AG04449 (cell line): ENCODE results near the gene CALR.

ENCODE experiments used
- CTCF ChIA-PET: fragments of 350-600 bp; formaldehyde crosslinking; extraction: SDS; loops from one replicate; lab custom pipeline; 2021; ENCODE audit warnings: antibody characterized with exemption; lab: Yijun Ruan, JAX
- POLR2A ChIA-PET: fragments of 400-600, 350-600 bp; formaldehyde crosslinking; extraction: SDS; loops from one replicate; lab custom pipeline; 2020; ENCODE audit warnings: antibody characterized with exemption, inconsistent platforms; lab: Yijun Ruan, JAX
- DNase-seq: peaks from one replicate; pipeline ENCODE4 v3.0.0-alpha.2; 2010; ENCODE audit warnings: low read depth, low spot score
- H3K4me3 ChIP-seq: 2 replicates; pipeline ENCODE4 v1.5.1; 2011; ENCODE audit warnings: low read depth, mild to moderate bottlenecking, control low read depth, low read length
- TF ChIP-seq, protein P1 (sequence below): IDR thresholded peaks from one replicate; pipeline ENCODE4 v1.5.1; 2011; ENCODE audit warnings: mild to moderate bottlenecking, moderate library complexity, low read length, control low read depth, inconsistent platforms; ENCODE audit not compliant: insufficient read depth; ENCODE audit errors: missing control alignments

CALR gene

DNA sequence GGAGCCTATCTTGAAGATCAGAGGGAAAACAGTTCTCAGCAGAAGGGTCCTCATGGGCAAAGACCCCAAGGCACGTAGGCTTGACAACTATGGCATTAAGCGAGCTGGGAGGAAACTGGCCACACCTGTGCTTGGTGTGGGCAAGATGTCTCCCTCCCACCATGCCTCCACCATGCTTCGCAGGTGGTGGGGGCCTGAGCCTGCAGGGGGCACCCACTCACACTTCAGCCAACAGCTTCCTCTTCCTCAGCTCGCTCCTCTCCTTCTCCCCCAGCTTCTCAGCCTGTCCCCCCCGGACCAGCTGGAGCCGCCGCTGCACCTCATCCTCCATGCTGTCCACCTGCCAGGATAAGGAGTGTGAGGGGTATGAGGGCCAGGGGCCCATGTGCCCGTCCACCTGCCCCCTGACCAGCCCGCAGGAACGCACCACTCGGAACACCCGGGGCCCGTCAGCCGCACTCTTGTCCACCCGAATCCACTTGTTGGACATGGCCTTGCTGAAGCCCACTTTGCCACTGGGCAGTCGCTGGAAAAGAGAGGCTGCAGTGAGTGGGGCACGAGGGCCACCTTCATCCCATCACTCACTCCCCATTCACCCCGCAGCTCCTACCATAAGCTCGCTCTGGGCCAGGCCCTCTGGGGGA lies 8.3 kb upstream of the CALR start:
- TF ChIP-seq, protein P1, sequence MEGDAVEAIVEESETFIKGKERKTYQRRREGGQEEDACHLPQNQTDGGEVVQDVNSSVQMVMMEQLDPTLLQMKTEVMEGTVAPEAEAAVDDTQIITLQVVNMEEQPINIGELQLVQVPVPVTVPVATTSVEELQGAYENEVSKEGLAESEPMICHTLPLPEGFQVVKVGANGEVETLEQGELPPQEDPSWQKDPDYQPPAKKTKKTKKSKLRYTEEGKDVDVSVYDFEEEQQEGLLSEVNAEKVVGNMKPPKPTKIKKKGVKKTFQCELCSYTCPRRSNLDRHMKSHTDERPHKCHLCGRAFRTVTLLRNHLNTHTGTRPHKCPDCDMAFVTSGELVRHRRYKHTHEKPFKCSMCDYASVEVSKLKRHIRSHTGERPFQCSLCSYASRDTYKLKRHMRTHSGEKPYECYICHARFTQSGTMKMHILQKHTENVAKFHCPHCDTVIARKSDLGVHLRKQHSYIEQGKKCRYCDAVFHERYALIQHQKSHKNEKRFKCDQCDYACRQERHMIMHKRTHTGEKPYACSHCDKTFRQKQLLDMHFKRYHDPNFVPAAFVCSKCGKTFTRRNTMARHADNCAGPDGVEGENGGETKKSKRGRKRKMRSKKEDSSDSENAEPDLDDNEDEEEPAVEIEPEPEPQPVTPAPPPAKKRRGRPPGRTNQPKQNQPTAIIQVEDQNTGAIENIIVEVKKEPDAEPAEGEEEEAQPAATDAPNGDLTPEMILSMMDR: no peak
- H3K4me3 ChIP-seq: no peak overlapping the region
- DNase-seq: no peak
- ChIA-PET POLR2A (no interaction called here), CTCF (interaction anchor here (1.2 to 4.1 kb wide), 2 partner anchors 35 to 164 kb away, joined by 3 to 20 read pairs; no protein-coding TSS in a partner anchor)

- H3K4me3 ChIP-seq: peak overlapping the region; percentile 96
- DNase-seq: no peak
- TF ChIP-seq, protein P1: no peak
- POLR2A ChIA-PET: interaction anchor here (0.8 to 1.3 kb wide), 6 partner anchors 12 to 220 kb away, joined by 3 to 7 read pairs (median 4); partner anchors contain the start of gene SYCE2
- CTCF ChIA-PET: interaction anchor here (1.0 to 4.1 kb wide), 5 partner anchors 10 to 161 kb away, joined by 3 to 20 read pairs (median 6); no protein-coding TSS in a partner anchor
These were observed 5.8 kb upstream of the CALR start for GRCh38 chr19:12932392-12933286.

GRCh38 chr19:12933287-12934072 lies 4.9 kb upstream of the CALR start, which contains the start of gene FARSA:
FARSA (minus strand) TSS chr19:12933711; CDS start chr19:12933696, 15 bp downstream.
- H3K4me3 ChIP-seq: peak within 1 kb of the TSS; percentile 96
- TF ChIP-seq, protein P1: no peak
- POLR2A ChIA-PET: interaction anchor here (0.6 to 1.3 kb wide), 7 partner anchors 12 to 219 kb away, joined by 3 to 7 read pairs (median 4); partner anchors contain the start of gene SYCE2
- no peak for DNase-seq
- CTCF ChIA-PET: interaction anchor here (1.0 to 4.1 kb wide), 3 partner anchors 12 to 156 kb away, joined by 4 to 20 read pairs (median 6); no protein-coding TSS in a partner anchor

DNA sequence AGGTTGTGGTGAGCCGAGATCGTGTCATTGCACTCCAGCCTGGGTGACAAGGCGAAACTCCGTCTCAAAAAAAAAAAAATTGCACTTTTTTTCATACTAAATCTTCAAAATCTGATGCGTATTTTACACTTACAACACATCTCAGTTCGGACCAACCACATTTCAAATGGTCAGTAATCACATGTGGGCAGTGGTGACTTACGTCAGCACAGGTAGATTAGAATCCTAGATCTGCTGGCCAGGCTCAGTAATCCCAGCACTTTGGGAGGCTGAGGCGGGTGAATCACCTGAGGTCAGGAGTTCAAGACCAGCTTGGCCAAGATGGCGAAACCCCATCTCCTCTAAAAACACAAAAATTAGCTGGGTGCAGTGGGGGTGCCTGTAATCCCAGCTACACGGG lies 3.3 kb upstream of the CALR start:
- ChIA-PET POLR2A (no interaction called here), CTCF (interaction anchor here (1.2 kb wide), 1 partner anchor 30 kb away, joined by 3 read pairs; no protein-coding TSS in a partner anchor)
- TF ChIP-seq, protein P1: no peak
- H3K4me3 ChIP-seq: no peak overlapping the region
- DNase-seq: no peak

DNA sequence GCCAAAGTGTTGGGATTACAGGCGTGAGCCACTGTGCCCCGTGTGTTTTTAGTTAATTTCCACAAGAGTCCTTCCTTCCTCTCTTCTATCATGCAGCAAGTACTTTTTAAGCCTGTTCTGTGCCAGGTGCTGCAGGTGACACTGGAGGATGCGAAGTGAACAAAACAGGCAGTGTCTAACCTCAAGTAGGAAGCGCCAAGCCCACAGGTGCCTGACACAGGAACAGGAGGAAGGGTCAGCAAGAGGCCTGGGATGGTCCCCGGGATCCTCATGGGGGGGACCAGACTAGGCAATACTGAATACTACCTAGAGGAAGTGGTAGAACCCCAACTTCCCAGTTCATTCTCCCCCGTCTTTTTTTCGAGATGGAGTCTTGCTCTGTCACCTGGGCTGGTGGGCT lies 1.8 kb upstream of the CALR start:
- TF ChIP-seq, protein P1: no peak
- CTCF ChIA-PET: interaction anchor here (1.2 kb wide), 1 partner anchor 28 kb away, joined by 3 read pairs; no protein-coding TSS in a partner anchor
- POLR2A ChIA-PET: no interaction called here
- DNase-seq: no peak
- no peak overlapping the region for H3K4me3 ChIP-seq
